NCI-H1092 treated with DMSO at 0.1 percent for 48 hours (cell line): Measurements from ENCODE around the gene MIDN.

Source experiments
- DNase-seq: peaks from one replicate; lab custom pipeline; 2025; lab: John Stamatoyannopoulos, UW

Gene MIDN

DNA sequence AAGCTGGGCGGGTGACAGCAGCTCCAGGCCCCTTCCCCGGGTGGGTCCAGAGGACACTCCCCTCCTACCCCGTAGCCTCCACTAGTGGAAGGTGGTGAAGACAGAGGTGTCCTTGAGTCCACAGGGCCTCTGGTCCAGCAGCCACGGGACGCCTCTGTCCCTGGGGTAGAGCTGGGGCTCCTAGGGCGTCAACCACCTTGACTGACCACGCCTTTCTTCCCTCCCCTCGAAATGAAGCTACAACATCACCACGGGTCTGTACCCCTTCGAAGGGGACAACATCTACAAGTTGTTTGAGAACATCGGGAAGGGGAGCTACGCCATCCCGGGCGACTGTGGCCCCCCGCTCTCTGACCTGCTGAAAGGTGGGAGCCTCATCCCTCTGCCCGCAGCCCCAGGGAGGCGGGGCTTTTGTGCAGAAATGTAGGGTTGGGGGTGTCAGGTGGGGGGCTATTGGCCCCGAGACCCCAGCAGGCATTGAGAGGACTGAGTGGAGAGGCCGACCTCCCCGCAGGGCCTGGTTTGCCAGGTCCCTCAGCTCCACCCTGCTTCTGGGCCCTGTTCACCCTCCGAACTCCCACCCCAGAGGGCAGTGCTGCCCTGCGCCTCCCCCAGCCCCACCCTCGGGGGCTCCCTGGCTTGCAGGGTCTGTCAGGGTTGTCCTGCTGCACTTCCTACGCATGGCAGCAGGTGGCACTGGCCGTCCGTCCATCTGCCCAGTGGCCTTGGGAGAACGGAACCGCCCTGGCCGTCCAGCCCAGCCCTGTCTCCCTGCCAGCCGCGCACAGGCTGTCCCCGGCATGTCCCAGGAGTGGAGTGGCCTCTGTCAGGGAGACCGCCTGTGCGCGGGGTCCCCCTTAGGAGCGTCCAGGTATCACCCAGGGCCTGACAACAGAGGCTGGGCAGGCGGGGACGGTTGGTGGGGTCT lies 27.1 kb upstream of the MIDN start:
- no peak for DNase-seq

DNA sequence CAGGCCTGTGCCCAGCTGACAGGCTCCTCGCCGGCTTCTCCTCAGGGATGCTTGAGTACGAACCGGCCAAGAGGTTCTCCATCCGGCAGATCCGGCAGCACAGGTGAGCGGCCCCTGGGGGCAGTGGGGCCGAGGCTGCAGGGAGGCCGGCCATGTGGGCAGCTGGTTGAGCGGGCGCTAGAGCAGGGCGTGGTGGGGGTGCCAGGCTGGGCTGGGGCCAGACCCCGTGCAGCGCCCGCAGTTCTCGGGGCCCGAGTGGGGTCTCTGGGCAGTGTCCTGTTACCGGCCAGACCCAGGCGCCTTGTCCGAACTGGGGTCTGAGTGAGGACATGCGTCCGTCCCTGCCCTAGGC lies 26.5 kb upstream of the MIDN start:
- no peak for DNase-seq

DNA sequence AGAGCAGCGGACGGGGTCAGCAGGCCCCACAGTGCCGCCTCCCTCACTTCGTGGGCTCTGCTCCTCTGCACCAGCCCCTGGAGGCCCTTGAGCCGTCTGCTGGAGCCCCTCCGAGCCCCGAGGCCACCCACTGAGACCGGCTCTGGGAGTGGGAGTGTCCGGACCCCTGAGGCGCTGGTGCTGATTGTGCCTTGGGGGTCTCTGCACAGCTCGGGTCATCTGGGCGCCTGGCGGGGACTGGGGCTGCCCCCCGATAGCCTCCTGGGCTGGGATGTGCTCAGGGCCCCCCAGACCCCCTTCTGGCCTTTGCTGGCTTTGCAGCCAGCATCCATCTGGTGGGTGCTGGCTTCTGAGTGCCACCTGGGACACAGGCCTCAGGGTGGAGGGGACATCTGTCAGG lies 26.0 kb upstream of the MIDN start:
- DNase-seq: no peak

DNA sequence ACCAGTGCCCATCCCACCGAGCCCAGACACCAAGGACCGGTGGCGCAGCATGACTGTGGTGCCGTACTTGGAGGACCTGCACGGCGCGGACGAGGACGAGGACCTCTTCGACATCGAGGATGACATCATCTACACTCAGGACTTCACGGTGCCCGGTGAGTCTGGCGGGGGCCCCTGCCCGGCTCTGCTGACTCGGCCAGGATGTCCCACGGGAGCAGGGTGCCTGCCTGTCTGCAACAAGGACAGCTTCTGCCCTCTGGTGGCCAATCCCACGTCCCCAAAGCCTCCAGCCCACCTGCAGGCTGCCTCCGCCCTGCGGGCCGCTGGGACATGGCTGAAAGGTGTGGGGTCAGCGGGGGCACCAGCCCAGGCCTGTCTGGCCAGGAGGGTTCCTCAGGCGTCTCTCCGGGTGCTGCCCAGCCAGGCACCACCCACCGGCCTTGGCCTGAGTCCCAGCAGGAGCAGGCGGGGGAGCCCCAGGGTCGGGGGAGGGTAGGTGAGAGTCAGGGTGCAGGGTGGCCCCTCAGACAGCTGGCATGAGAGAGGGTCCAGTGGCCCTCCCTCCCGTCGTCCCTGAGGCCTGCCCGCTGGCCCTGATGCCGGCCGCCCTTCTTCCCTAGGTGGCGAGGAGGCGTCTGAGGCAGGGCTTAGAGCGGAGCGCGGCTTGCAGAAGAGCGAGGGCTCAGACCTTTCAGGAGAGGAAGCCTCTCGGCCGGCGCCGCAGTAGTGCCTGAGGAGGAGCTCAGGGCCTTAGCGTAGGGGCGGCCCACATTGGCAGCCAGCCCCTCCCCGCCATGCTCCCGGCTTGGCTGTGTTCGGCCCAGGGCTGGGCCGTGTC lies 25.1 kb upstream of the MIDN start:
- no peak for DNase-seq

DNA sequence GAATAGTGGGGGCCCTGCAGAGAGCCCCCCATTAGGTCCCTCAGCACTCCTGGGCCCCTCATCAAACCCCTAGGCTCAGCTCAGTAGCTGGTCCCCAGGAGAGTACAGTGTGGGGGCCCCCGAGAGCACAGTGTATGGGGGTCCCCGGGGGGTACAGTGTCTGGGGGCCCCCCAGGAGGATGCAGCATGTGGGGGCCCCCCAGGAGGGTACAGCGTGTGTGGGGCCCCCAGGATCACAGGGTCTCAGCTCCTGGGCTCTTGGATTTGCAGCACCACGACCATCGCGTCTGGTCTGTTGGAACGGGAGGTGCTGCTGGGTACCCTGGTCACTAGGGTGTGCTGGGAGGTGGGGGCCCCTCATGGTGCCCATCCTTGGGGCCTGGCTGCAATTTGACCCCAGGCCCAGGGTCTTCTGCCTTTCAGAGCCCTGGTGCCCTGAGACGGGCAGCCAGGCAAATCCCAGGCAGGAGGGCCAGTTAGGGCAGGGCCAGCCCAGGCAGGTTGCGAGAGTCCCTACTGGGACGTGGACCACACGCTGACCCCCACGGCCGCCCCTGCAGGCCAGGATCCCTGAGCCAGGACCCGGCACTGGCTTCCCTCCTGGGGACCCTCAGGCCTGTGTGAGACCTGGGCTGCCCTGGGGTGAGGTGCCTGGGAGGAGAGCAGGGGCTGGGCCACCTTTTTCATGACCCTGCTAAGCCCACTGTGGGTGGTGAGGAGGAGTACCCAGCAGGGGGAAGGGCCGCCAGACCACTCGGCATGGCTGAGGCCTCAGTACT lies 24.1 kb upstream of the MIDN start:
- DNase-seq: no peak

DNA sequence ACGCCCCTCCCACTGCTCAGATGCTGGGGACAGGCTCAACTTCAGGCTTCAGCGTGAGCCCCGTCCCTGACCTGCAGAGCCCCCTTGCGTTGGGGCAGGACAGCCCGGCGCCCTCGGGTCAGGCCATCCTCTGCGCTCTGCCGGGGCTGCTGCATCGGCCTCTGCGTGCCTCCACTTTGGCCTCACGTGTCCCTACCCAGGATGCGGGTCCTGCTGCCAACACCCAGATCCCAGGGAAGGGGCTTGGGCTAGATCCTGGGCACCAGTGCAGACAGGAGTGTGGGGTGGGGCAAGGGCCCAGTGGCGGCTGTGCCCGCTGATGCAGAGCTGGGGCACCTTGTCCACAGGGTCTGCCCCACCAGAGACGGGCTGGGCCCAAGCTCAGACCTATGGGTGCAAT lies 23.5 kb upstream of the MIDN start:
- no peak for DNase-seq

DNA sequence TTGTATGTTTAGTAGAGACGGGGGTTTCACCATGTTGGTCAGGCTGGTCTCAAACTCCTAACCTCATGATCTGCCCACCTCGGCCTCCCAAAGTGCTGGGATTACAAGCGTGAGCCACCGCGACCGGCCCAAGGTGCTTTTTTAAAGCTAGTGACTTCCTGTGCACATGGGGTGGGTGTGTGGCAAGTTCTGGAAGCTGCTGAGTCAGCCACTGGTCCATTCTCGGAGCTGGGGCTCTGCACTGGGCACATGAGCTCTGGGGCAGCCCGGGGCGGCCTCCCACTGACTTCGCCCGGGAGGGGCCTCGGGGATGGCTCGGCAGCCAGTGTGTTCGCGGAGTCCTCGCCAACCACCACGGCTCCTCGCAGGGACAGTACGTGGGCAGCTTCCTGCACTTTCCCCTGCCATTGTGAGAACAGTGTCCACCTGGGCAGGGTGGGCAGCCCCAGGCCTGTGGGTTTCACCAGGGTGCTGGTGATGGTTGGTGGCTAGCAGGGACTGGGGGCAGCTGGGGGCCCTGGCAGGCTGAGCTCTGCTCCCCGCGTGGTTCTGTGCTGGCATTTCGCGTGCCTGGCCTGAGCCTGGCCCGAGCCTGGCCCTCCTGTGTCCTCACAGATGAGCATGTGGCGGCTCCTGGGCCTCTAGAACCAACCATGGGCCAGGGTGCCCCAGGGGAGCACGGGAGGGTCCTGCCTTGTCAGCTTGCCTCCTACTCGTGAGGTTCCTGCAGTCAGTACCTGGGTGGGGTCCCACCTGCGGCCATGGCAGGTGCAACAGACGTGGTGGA lies 22.8 kb upstream of the MIDN start:
- DNase-seq: no peak

DNA sequence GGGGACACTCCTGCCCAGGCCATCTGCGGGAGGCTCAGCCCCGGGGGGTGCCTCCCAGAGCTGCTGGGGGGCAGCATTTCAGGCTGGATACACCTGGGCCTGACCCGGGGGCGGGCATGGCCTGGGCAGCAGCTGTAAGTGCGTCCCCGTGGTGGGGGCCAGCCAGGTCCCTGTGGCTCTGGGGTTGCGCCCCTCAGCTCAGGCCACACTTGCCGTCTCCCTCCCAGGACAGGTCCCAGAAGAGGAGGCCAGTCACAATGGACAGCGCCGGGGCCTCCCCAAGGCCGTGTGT lies 22.2 kb upstream of the MIDN start:
- no peak for DNase-seq

DNA sequence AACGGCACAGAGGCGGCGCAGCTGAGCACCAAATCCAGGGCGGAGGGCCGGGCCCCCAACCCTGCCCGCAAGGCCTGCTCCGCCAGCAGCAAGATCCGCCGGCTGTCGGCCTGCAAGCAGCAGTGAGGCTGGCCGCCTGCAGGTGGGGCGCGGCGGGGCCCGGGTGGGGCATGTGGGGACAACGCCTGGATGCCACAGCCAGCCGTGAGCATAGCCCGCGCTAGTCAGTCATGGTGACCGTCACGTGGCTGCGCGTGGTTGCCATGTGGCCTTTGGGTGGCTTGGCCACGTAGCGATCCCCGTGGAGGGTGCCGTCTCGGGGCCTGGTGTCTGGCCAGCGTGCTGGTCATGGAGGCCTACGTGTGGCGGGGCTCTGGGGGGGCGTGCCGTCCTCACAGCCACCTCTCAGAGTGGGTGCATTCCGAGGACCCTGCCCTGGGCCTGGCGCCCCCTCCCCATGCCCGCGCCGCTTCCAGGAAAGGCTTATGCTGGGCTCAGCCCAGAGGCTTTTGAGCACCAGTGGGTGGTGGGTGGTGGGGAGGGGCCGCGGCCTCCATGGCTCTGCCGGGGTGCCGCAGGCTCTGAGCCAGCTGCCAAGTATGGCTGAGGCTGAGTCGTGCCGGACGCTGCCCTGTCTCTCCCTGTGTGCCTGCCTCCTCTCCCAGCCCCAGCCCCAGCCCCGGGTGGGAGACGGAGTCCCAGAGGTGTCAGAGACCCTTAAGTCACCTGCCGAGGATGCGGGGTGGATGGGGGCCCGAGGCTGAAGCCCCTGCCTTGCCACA lies 21.7 kb upstream of the MIDN start:
- DNase-seq: no peak

DNA sequence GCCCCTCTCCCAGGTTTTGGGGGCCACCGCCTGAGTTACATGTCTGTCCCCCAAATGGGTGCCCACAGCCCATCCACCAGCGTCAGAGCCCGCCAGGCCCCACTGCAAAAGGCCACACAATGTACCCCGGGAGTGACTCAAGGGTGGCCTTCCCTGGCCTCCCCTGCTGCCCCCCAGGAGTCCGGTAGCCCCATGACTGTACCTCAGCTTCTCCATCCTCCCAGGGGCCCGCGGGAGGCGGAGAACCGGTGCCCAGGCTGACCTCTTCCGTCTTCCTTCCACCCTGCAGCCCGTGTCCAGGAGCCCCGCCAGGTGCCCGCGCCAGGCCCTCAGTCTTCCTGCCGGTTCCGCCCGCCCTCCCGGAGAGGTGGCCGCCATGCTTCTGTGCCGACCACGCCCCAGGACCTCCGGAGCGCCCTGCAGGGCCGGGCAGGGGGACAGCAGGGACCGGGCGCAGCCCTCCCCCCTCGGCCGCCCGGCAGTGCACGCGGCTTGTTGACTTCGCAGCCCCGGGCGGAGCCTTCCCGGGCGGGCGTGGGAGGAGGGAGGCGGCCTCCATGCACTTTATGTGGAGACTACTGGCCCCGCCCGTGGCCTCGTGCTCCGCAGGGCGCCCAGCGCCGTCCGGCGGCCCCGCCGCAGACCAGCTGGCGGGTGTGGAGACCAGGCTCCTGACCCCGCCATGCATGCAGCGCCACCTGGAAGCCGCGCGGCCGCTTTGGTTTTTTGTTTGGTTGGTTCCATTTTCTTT lies 20.9 kb upstream of the MIDN start:
- no peak for DNase-seq

DNA sequence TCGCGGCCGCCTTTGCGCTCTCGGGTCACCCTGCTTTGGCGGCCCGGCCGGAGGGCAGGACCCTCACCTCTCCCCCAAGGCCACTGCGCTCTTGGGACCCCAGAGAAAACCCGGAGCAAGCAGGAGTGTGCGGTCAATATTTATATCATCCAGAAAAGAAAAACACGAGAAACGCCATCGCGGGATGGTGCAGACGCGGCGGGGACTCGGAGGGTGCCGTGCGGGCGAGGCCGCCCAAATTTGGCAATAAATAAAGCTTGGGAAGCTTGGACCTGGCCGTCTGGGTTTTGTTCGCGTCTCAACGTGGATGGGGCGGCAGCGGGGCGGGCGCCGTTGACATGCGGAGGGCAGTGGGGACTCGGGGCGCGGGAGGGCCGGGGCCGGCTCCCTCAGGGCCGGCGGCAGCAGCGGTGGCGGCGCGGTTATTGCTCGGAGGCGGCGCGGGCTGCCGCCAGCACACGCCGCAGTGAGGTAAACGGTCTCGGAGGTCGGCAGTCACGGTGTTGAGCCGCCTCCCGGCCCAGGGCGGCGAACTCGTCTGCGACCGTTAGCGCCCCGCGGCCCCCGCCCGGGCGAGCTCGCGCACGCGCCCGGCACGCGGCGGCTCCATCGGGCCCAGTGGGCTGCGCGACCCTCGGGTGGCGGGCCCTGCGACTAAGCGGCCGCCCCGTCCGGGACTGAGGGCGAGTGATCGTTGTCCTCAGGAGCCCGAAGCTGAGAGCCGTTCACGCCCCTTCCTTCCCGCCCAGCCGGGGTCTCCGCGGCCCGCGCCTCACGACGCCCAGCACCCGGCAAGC lies 20.0 kb upstream of the MIDN start:
- no peak for DNase-seq

DNA sequence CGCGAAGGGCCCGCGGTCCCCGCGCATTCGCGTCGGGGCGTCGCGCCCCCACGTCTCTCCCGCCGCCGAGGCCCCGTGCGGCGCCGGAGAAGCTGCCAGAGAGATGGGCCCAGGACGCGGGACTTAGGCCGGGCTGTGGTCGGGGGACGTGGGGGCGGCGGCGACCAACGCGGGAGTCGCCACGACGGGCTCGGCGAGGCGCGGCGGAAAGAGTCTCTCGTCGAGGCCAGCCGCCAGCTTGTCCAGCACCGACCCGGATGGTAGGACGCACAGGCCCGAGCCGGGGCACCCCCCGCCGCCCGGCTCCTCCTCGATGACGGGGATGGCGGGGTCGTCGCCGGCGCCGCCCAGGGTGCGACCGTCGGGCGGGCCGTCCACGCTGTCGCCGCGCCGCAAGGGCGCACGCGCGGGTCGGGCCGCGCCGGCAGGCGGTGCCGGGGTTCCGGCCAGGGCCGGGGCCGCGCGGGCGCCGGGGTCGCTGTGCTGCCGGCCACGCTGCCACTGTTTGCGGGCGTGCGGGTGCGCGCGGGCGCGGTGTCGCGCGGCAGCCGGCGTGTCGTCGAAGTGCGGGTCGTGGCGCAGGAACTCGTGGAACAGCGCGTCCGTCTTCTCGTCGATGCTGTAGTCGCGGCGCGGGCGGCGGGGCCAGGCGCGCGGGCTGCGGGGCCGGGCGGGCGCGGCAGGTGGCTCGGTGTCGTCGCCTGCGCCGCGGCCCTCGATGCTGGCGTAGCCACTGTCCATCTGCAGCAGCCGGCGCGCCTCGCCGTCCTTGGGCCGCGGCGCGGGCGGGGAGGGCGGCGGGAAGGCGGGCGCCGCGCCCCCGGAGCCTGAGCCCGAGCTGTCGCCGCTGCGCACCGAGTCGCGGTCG lies 19.1 kb upstream of the MIDN start:
- DNase-seq: no peak

DNA sequence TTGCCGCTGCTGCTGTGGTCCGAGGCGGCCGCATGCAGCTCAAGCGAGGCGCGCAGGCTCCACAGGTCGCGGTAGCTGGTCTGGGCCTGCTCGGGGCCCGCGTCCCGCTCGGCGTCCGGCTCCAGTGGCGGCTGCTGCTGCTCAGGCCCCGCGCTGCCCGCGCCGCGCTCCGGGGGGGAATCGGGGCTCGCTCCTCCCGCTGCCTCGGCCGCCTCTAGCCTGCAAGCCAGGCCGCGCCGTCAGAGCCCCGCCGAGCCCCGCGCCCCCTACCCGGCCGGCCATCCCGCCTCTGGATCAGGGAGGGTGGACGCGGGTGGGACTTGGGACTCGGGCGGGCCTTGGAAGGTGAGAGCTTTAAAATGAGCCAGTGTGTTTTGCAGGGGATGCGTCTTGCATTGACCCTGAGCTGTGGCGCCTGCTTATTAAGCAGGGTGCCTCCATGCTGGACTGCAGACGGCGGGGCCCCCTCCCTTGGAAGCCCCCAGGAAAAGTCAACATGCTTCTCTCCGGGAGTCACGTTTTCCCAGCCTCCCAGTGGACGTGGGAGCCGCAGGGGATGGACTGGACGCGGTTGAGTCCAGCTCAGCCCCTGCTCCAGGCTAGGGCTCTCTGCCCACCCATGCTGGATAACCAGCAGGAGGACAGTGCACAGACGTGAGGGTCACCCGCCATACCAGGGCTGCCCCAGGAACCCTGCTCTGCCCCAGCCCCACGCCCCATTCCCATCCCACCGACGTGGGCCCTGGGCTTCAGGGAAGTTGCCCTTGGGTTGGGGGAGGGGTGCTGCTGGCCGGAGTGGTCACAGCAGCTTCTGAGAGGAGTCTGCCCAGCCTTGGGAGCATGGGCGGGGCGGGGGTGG lies 18.2 kb upstream of the MIDN start:
- no peak for DNase-seq

DNA sequence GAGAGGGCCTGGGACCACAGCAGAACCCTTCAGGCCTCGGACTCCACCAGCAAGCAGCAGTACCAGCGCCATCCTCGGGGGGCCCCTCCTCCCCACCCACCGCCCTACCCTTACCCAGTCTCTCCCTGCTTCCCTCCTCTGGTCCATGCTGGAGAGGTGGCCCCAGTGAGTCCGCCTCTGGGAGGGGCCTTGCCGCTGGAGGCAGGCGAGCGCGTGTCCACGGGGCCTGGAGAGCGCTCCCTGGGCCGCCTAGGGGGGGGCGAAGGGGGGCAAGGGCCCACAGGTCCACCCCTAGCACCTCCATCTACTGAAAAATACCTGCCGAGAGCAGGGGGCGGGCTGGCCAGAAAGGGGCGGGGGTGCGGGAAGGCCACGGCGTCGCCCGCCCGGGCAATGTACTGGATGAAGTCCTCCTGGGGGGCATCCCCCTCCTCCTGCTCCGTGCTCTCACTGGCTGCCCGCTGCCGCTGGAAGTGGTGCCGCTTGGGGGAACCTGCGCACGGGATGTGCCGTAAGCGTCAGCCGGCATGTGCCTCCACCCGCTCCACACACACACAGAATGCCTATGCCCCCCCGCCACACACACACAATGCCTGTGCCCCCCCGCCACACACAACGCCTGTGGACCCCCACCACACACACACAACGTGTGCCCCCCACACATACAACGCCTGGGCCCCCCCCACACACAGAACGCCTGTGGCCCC lies 17.4 kb upstream of the MIDN start:
- no peak for DNase-seq

DNA sequence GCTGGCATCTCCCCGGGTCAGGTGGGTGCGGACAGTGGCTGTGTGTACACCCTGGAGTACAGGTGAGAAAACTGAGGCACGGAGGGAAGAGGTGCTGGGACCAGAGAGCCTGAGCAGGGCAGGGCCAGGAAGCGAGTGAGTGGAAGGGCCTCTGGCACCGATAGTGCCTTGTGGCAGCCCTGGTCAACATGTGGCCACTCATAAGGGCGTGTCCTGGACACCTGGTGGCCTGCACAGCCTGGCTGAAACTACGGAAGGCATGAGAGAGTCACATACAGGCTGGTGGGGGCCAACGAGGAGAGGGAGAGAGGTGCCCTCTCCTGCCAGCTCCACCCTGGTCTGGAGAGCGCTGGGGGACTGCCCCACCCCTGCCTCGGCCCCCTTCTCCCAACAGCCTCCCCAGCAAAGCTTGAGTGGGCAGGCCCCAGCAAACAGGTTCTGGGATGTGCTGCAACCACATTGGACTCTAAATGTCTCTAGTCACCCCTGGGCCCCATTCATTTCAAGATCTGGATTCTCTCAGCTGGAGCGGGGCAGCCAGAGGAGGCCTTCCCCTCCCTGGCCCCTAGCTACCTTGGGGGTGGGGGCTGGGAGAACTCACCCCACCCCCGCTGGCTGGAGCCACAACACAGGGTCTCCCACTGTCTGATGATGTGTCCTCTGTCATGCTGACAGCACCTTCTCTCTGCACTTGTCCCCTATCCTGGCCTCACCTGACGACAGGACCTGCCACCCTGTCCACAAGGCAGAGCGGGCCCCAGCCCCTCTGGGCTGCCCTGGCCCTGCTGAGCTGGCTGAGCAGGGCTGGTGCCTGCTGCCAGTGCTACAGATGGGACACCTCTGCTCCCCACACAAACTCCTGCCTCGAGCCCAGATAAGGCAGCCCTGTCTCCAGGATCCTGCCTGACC lies 16.4 kb upstream of the MIDN start:
- DNase-seq: no peak

DNA sequence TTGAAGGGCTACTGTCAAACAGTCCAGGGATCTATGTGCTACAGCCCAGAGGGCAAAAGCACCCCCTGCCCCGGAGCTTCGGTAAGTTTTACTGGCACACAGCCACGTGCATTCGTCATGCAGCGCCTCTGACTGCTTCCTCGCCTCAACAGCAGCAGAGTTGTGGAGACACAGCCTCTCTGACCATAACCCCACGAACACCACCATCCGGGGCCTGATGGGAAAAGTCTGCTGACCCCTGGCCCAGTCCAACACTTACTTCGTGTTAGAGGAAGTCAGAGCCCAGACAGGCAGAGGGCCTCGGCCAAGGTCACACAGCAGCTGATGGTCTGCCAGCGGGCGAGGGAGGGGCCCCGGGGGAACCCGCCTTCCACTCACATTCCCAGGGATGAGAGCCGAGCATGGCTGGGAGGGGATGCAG lies 15.7 kb upstream of the MIDN start:
- no peak for DNase-seq
